Measurements from ENCODE around the gene SLC2A4RG.

DNA sequence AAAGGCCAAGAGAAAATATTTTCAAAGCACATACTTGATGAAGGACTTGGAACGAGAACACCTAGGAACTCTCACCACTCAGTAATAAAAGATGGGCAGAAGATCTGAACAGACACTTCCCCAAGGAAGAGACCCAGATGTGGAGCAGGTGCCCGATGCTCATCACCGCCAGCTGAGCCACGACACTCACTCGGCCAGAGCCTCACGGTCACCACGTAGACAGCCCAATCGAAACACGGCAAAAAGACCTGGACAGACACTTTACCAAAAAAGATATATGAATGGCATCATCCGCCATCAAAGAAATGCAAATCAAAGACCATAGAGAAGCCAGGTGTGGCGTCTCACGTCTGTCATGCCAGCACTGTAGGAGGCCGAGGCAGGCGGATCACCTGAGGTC is 41.6 kb downstream of the SLC2A4RG start:
- TF ChIP-seq CTCF (IDR thresholded peaks at IDR 0.05) = no peak
- TF ChIP-seq POLR2A (IDR thresholded peaks at IDR 0.05) = no peak

Measured in lower leg skin (tissue), 3 donors.